Keratinocyte (primary cell): ENCODE measurements around the gene MEGF11.

ENCODE experiments used
- EZH2 ChIP-seq: IDR thresholded peaks from one replicate; pipeline ENCODE4 v1.6.1; 2012; ENCODE audit warnings: inconsistent platforms, mild to moderate bottlenecking, low read length, moderate library complexity
- TF ChIP-seq, protein P1 (sequence below), 3 experiments: IDR thresholded peaks in 1 of 3; conservative IDR thresholded peaks in 1 of 3; optimal IDR thresholded peaks in 1 of 3; 2 replicates in 2 of 3; 3 replicates in 1 of 3; pipeline versions ENCODE3 to v1.5.1; 2011; ENCODE audit warnings: low read length in 3 of 3, mild to moderate bottlenecking in 3 of 3, moderate library complexity in 2 of 3, control low read depth in 1 of 3, inconsistent platforms in 1 of 3; ENCODE audit not compliant: insufficient read depth in 2 of 3; ENCODE audit errors: extremely low read depth in 1 of 3

DNA sequence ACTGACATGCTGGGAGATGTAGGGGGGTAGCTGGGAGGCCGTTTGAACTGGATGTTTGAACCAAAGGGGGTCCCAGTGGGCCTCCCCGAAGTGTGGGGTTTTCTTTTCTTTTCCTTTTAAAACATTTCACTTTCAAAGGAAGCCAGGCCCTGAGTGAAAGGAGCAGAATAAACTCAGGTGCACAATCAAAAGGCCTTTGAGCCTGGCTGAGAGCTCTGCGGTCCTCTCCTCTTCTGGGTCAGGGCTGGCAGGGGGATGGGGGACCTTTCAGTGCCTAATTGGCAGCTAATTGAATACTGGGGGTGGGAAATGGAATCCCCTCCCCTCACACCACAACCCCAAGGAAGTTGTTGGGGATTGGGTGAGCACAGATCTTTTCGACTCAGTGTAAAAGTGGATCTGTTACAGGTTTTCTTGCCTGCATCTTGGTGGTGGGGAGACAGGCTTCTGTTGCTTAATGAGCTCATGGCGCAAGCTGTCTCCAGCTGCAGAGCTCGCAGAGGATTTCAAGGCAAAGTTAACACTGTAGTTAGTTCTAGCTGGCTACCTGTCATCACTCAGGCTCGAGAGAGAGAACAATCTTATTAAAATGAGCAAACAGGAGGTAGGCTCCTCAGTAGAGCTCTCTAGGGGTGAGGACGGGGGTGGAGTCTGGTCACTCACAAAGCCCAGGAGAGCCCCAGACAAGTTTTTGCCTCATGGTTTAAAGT lies 251.7 kb downstream of the MEGF11 start:
- TF ChIP-seq EZH2 = no peak
- TF ChIP-seq, protein P1, sequence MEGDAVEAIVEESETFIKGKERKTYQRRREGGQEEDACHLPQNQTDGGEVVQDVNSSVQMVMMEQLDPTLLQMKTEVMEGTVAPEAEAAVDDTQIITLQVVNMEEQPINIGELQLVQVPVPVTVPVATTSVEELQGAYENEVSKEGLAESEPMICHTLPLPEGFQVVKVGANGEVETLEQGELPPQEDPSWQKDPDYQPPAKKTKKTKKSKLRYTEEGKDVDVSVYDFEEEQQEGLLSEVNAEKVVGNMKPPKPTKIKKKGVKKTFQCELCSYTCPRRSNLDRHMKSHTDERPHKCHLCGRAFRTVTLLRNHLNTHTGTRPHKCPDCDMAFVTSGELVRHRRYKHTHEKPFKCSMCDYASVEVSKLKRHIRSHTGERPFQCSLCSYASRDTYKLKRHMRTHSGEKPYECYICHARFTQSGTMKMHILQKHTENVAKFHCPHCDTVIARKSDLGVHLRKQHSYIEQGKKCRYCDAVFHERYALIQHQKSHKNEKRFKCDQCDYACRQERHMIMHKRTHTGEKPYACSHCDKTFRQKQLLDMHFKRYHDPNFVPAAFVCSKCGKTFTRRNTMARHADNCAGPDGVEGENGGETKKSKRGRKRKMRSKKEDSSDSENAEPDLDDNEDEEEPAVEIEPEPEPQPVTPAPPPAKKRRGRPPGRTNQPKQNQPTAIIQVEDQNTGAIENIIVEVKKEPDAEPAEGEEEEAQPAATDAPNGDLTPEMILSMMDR (optimal IDR thresholded peaks at IDR 0.05 in 1 of 3, IDR thresholded peaks at IDR 0.05 in 1 of 3, conservative IDR thresholded peaks at IDR 0.05 in 1 of 3; ENCODE audit: extremely low read depth in 1 of 3, insufficient read depth in 2 of 3, low read length in 3 of 3) = no peak
